ENCODE data around the gene RASGRP1.

Gene RASGRP1

GRCh38 chr15:38545179-38545578 lies 19.4 kb downstream of the RASGRP1 start:
- TF ChIP-seq SIN3A (IDR thresholded peaks at IDR 0.05; ENCODE audit: borderline replicate concordance, insufficient read depth, low read length) (no peak), TAF1 (IDR thresholded peaks at IDR 0.05; ENCODE audit: borderline replicate concordance, insufficient read depth, low read length) (no peak), FOXP2 (optimal IDR thresholded peaks at IDR 0.05; ENCODE audit: borderline replicate concordance, extremely low read depth, extremely low read length, insufficient read depth) (no peak), POLR2AphosphoS5 (IDR thresholded peaks at IDR 0.05; ENCODE audit: low read depth, low read length) (no peak)
- TF ChIP-seq, protein P1, sequence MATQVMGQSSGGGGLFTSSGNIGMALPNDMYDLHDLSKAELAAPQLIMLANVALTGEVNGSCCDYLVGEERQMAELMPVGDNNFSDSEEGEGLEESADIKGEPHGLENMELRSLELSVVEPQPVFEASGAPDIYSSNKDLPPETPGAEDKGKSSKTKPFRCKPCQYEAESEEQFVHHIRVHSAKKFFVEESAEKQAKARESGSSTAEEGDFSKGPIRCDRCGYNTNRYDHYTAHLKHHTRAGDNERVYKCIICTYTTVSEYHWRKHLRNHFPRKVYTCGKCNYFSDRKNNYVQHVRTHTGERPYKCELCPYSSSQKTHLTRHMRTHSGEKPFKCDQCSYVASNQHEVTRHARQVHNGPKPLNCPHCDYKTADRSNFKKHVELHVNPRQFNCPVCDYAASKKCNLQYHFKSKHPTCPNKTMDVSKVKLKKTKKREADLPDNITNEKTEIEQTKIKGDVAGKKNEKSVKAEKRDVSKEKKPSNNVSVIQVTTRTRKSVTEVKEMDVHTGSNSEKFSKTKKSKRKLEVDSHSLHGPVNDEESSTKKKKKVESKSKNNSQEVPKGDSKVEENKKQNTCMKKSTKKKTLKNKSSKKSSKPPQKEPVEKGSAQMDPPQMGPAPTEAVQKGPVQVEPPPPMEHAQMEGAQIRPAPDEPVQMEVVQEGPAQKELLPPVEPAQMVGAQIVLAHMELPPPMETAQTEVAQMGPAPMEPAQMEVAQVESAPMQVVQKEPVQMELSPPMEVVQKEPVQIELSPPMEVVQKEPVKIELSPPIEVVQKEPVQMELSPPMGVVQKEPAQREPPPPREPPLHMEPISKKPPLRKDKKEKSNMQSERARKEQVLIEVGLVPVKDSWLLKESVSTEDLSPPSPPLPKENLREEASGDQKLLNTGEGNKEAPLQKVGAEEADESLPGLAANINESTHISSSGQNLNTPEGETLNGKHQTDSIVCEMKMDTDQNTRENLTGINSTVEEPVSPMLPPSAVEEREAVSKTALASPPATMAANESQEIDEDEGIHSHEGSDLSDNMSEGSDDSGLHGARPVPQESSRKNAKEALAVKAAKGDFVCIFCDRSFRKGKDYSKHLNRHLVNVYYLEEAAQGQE (IDR thresholded peaks at IDR 0.05; ENCODE audit: insufficient read depth in 1 of 2, low read depth in 2 of 2, low read length in 2 of 2) = no peak

GRCh38 chr15:38541026-38541425 lies 23.6 kb downstream of the RASGRP1 start:
- TF ChIP-seq, protein P1 (IDR thresholded peaks at IDR 0.05; ENCODE audit: insufficient read depth in 1 of 2, low read depth in 2 of 2, low read length in 2 of 2) = no peak
- TF ChIP-seq TAF1 (IDR thresholded peaks at IDR 0.05; ENCODE audit: borderline replicate concordance, insufficient read depth, low read length) = no peak
- no peak for TF ChIP-seq SIN3A (IDR thresholded peaks at IDR 0.05; ENCODE audit: borderline replicate concordance, insufficient read depth, low read length)
- no peak for TF ChIP-seq POLR2AphosphoS5 (IDR thresholded peaks at IDR 0.05; ENCODE audit: low read depth, low read length)

- TF ChIP-seq SIN3A (IDR thresholded peaks at IDR 0.05; ENCODE audit: borderline replicate concordance, insufficient read depth, low read length) (no peak), FOXP2 (optimal IDR thresholded peaks at IDR 0.05; ENCODE audit: borderline replicate concordance, extremely low read depth, extremely low read length, insufficient read depth) (no peak), TAF1 (IDR thresholded peaks at IDR 0.05; ENCODE audit: borderline replicate concordance, insufficient read depth, low read length) (no peak), POLR2AphosphoS5 (IDR thresholded peaks at IDR 0.05; ENCODE audit: low read depth, low read length) (no peak)
- TF ChIP-seq, protein P1 (IDR thresholded peaks at IDR 0.05; ENCODE audit: insufficient read depth in 1 of 2, low read depth in 2 of 2, low read length in 2 of 2) = no peak
Measured at GRCh38 chr15:38540510-38540909, 24.1 kb downstream of the RASGRP1 start.

- TF ChIP-seq SIN3A (IDR thresholded peaks at IDR 0.05; ENCODE audit: borderline replicate concordance, insufficient read depth, low read length) (no peak), TAF1 (IDR thresholded peaks at IDR 0.05; ENCODE audit: borderline replicate concordance, insufficient read depth, low read length) (no peak), POLR2AphosphoS5 (IDR thresholded peaks at IDR 0.05; ENCODE audit: low read depth, low read length) (no peak), FOXP2 (optimal IDR thresholded peaks at IDR 0.05; ENCODE audit: borderline replicate concordance, extremely low read depth, extremely low read length, insufficient read depth) (no peak)
- TF ChIP-seq, protein P1 (IDR thresholded peaks at IDR 0.05; ENCODE audit: insufficient read depth in 1 of 2, low read depth in 2 of 2, low read length in 2 of 2) = no peak
Measured at GRCh38 chr15:38539008-38539343, 25.6 kb downstream of the RASGRP1 start.

Measured in PFSK-1 (cell line).